ENCODE measurements around the gene NRAS. TPM values are rescaled to one million over a fixed set of nuclear protein-coding genes. Genes with fewer than 3 reads are reported as not detected.

The NRAS gene
- total RNA-seq, 1 experiment from 2014 or later, result 53.5 TPM

- TF ChIP-seq SMAD3 (CRISPR knock-in tag; IDR thresholded peaks at IDR 0.05; ENCODE audit: borderline replicate concordance) (0 out of 2 replicates have a peak, but pooled peaks have one; percentile 23), TEAD1 (CRISPR knock-in tag; IDR thresholded peaks at IDR 0.05) (0 out of 2 replicates have a peak, but pooled peaks have one; percentile 89), ATF1 (CRISPR knock-in tag; IDR thresholded peaks at IDR 0.05) (no peak), TCF7 (CRISPR knock-in tag; IDR thresholded peaks at IDR 0.05; ENCODE audit: low read depth) (no peak), CREM (CRISPR knock-in tag; IDR thresholded peaks at IDR 0.05) (peak; percentile 66; the same call in 1 of the 2 replicates), ZNF532 (CRISPR knock-in tag; IDR thresholded peaks at IDR 0.05; ENCODE audit: borderline replicate concordance) (peak; percentile 70; the same call in 1 of the 2 replicates), ZNF425 (CRISPR knock-in tag; conservative IDR thresholded peaks at IDR 0.05) (peak; percentile 68; the same call in 1 of the 2 replicates), SP1 (CRISPR knock-in tag; conservative IDR thresholded peaks at IDR 0.05) (peak; percentile 79), FOXK1 (CRISPR knock-in tag; IDR thresholded peaks at IDR 0.05) (peak; percentile 91), GABPB1 (CRISPR knock-in tag; IDR thresholded peaks at IDR 0.05) (peak; percentile 40; the same call in 1 of the 2 replicates), JUN (CRISPR knock-in tag; IDR thresholded peaks at IDR 0.05) (peak; percentile 56; the same call in 1 of the 2 replicates), ZNF232 (CRISPR knock-in tag; IDR thresholded peaks at IDR 0.05) (peak; percentile 50; the same call in 1 of the 2 replicates), CDX4 (CRISPR knock-in tag; IDR thresholded peaks at IDR 0.05; ENCODE audit: borderline replicate concordance) (no peak)
Observed at GRCh38 chr1:114757455-114758255, 41.1 kb upstream of the NRAS start, which contains the start of gene CSDE1 (continued).

GRCh38 chr1:114756949-114757454 is 40.4 kb upstream of the NRAS start:
- Mint-ChIP-seq H3K36me3 (peaks cover 15% of the 10 kb centered on the region), H3K4me1 (peaks cover 55% of the 10 kb centered on the region), H3K9me3 (peaks cover 9% of the 10 kb centered on the region), H3K27me3 (ENCODE audit: low read depth) (no peaks in the 10 kb centered on the region), H3K27ac (peak overlapping the region; percentile 100), H3K4me3 (peak overlapping the region; percentile 99)
- DNase-seq (ENCODE audit: low spot score), result peak; percentile 51
- ChIA-PET POLR2A (interaction anchor here (0.5 to 1.7 kb wide), 4 partner anchors 24 to 40 kb away, joined by 3 to 5 read pairs (median 3); partner anchors contain the start of genes NRAS and SIKE1), CTCF (no interaction called here)
- ATAC-seq, result peak; percentile 9
- TF ChIP-seq AR (CRISPR knock-in tag; IDR thresholded peaks at IDR 0.05) (peak; percentile 17; the same call in 1 of the 2 replicates), ZNF671 (CRISPR knock-in tag; IDR thresholded peaks at IDR 0.05) (no peak)
